ENCODE results near the gene RGS11.

The RGS11 gene

GRCh38 chr16:290015-290680 lies 14.4 kb upstream of the RGS11 start:
- H3K4me3 ChIP-seq (ENCODE audit: low read depth, low read length) = no peak overlapping the region
- no peak for TF ChIP-seq CTCF (IDR thresholded peaks at IDR 0.05; ENCODE audit: insufficient read depth, low read depth, low read length, missing control alignments)
- no peak for DNase-seq (ENCODE audit: low read depth)

DNA sequence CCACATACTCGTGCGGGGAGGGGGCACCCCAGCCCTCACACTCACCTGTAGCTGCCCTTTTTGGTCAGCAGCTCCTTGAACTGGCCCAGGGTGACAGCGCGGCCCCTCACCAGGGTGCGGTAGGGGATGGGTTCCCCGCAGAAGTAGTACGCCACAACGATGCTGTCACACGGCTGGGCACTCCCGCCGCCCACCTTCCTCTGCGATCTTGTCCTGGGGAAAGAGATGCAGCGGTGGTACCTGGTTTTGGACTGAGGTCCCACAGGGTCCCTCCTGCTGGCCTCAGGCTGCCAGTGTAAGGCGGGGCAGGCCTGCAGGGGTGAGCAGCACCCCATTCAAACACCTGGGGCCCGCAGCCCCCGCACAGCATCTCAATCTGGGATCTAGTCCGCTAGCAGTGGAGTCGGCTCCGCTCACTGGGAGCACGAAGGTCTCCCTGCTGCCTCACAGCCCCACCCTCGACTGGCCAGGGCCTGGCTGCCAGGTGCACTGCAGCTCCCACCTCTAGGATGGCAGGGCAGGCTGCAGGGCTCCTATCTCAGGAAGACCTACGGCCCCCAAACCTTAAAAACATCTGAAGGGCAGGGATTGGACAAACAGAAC lies 13.8 kb upstream of the RGS11 start:
- no peak for TF ChIP-seq CTCF (IDR thresholded peaks at IDR 0.05; ENCODE audit: insufficient read depth, low read depth, low read length, missing control alignments)
- no peak for DNase-seq (ENCODE audit: low read depth)
- no peak overlapping the region for H3K4me3 ChIP-seq (ENCODE audit: low read depth, low read length)

- no peak overlapping the region for H3K4me3 ChIP-seq (ENCODE audit: low read depth, low read length)
- no peak for DNase-seq (ENCODE audit: low read depth)
- no peak for TF ChIP-seq CTCF (IDR thresholded peaks at IDR 0.05; ENCODE audit: insufficient read depth, low read depth, low read length, missing control alignments)
These were observed 12.5 kb upstream of the RGS11 start for GRCh38 chr16:287981-288920.

DNA sequence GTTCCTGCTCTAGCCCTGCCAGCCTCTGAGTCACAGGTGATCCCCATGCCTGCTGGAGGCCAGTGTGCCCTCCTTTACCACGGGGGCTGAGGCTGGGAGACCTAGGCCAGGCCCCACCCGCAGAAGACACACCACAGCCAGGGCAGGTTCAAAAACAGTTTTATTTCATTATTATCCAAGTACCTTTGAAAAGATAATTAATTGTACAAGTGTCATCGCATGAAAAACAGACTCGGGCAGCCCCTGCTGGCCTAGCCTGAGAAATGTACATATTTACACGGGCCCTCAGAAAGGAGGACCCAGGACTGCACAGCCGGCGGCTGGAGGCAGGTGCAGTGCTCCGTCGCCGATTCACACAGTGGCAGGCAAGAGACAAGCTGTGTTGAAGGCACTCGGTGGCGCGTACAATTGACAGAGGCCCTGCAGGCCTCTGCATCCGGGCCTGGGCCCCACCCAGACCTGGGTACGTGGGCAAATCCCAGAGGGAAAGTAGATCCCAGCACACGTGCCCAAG lies 11.6 kb upstream of the RGS11 start:
- no peak for TF ChIP-seq CTCF (IDR thresholded peaks at IDR 0.05; ENCODE audit: insufficient read depth, low read depth, low read length, missing control alignments)
- DNase-seq (ENCODE audit: low read depth) = no peak
- no peak overlapping the region for H3K4me3 ChIP-seq (ENCODE audit: low read depth, low read length)

GRCh38 chr16:286491-287297 lies 10.9 kb upstream of the RGS11 start:
- no peak for TF ChIP-seq CTCF (IDR thresholded peaks at IDR 0.05; ENCODE audit: insufficient read depth, low read depth, low read length, missing control alignments)
- no peak for DNase-seq (ENCODE audit: low read depth)
- H3K4me3 ChIP-seq (ENCODE audit: low read depth, low read length) = no peak overlapping the region

Measured in GM12865 (cell line).